GM18498 (cell line): ENCODE results near the gene PCK1.

Experiments used
- ATAC-seq: cut with Tn5 transposase; IDR thresholded peaks from one replicate; pipeline ENCODE4 v1.9.1; 2021; ENCODE audit warnings: mild to moderate bottlenecking, moderate library complexity; ENCODE audit not compliant: unreplicated experiment

The PCK1 gene

DNA sequence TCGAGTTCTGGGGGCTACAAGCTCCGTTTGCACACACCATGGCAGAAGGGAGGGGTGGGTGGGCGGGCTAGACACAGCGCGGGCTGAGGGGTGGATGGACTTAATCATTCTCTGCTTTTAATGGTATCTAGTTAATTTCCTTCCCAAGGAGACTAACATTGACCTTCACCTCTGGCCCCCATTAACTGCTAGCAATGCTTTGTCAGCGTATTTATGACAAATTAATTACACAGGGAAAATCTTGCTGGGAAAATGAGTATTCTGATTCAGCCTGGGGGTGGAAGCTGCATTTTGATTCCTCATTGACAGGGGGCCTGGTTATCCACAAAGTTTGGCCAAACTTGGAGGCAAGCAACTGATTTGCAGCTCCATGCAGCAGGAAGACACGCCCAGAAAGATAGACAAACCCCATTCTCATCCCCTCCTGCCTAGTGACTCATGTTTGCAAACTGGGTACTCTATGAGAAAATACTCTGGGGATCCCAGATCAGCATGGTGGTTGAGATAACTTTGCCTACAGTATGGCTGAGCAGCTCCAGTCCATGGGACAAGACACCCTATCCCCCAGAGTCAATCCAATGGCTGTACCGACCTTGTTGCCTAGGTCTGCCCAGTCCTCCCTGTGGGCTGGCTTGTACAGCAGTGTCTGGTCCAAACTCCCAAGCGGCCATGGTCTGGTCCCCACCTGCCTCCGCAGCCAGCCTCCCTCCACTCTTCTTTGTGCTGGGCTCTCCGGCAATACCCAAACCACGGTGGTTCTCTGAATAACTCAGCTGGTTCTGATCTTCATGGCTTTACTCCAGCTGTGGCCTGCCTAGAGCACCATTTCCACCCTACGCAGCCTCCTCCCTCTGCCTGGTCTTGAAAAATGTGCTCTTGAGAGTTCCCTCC is 39.7 kb downstream of the PCK1 start:
- no peak for ATAC-seq

- no peak for ATAC-seq
Measured at GRCh38 chr20:57601211-57601570, 40.3 kb downstream of the PCK1 start.

- ATAC-seq = no peak
Measured at GRCh38 chr20:57601737-57602136, 40.8 kb downstream of the PCK1 start.

DNA sequence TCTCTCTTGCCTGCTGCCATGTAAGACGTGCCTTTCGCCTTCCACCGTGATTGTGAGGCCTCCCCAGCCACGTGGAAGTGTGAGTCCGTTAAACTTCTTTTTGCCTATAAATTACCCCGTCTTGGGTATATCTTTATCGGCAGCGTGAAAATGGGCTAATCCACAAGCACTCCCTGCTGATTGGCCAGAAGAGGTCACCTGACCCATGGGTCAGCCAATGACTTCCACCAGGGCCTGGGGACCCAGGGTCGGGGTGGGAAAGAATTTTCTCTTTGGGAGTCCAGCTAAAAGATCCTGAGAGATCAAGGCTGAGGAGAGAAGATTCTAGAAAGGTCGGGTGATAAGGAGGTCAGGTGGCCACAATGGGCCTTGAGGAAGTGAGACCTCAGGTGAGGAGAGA is 42.2 kb downstream of the PCK1 start:
- no peak for ATAC-seq

DNA sequence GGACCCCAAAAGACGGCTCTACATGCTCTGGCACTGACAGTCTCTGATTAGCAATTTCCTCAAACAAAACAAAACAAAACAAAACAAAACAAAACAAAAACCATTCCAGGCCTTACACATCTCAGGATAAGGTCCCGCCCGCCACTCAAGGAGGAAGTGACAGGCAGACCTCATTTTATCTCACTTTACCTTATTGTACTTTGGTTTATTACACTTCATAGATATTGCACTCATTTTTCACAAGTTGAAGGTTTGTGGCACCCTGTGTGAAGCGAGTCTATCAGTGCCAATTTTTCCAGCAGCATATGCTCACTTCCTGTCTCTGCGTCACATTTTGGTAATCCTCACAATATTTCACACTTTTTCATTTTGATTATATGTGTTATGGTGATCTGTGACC is 44.1 kb downstream of the PCK1 start:
- ATAC-seq = no peak

DNA sequence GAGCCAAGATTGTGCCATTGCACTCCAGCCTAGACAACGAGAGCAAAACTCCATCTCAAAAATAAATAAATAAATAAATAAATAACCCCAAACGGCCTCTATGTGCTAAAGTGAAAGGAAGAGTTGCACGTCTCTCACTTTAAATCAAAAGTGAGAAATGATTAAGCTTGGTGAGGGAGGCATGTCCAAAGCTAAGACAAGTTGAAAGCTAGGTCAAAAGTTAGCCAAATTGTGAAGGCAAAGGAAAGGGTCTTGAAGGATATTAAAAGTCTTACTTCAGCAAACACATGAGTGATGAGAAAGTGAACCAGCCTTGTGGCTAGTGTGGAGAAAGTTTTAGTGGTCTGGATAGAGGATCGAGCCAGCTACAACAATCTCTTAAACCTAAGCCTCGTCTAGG is 45.0 kb downstream of the PCK1 start:
- ATAC-seq = no peak

DNA sequence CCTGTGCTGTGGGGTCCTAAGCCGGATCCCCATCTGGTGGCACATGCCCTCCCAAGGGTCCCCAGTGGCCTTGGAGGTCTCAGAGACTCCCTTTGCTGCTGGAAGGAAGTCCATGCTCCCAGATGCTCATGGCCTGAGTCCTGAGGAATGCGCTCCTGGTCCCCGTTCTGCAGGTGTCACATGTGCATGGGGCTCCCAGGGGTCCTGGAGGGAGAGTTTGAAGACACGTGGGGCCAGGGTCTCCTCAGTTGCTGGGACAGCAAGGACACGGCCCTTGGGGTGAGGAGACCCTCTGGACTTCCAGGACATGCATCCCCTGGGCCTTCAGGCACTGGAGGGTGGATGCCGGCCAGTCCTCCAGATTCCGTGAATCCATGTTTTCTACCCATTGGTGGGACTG is 47.6 kb downstream of the PCK1 start:
- ATAC-seq = no peak

DNA sequence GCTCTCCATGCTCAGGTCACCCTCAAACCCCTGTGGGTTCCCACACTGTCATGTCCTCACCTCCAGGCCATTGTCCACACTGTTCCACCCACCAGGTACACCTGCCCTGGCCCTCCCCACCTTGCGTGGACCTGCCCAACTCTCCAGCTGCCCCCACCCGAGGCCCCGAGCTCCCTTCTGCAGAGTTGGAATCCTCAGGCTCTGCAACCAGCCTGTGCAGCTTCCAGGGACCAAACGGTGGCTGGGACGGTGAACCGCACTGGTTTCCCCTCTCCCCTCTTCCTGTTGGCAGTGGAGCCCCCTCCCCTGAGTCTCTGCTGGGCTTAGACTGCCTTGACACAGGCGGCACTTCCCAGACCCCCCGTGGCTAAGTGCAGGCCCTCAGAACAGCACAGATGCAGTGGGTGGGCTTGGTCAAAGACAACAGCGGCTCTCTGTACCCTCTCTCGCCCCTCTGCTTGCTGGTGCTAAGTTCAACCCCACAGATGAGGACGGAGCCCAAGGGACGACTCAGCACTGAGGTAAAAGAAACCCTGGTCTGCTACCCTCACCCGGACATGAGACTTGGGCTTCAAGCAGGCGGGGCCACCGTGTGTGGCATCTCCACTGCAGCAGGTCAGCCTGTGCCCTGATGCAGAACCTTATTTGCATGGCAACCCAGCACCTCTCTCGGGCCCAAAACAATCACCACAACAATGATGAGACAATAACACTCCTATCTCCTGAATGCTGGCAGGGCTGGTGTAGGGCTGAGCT is 48.4 kb downstream of the PCK1 start:
- ATAC-seq = no peak

- no peak for ATAC-seq
Measured at GRCh38 chr20:57609842-57610167, 48.9 kb downstream of the PCK1 start.

- ATAC-seq = no peak
Measured at GRCh38 chr20:57610261-57610952, 49.5 kb downstream of the PCK1 start.

GRCh38 chr20:57611586-57612311 is 50.8 kb downstream of the PCK1 start:
- ATAC-seq = no peak

DNA sequence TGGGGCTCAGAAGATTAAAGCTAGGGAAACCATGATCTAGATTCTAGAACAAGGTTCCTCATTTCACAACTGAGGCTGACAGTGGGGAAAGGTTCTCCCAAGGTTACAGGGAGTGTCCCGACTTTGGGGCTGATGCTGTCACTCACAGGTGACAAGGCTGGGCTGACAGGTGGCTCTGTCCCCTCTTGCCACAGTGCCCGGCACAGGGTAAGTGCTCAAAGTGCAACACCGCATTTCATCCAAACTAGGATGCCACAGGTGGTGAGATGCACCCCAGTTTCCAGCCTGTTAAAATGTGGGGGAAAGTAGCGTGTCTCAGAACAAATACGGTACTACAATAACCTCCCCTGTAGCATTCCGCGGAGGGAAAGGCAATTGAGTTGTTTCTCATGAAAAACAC is 51.5 kb downstream of the PCK1 start:
- ATAC-seq = no peak

DNA sequence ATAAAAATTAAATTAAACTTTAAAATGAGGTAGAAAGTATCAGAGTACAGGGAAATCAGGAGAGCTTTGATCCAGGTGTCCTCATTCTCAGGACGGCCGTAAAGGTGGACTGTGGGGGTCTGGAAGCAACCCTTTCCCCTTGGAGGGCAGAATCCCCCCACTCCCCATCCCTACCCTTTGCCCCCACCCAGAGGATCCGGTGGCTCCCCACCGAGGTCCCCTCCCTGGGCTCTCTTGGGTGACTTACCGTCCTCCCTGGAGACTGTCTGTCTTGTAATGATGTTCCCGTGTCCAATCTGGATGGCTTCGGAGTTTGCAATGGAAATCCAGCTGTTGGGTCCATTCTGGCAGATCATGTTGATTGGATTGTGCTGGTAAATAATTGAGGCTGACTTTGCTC is 52.0 kb downstream of the PCK1 start:
- ATAC-seq = no peak

- ATAC-seq = no peak
Measured at GRCh38 chr20:57613481-57613921, 52.6 kb downstream of the PCK1 start.

GRCh38 chr20:57614490-57615444 is 53.9 kb downstream of the PCK1 start:
- no peak for ATAC-seq

DNA sequence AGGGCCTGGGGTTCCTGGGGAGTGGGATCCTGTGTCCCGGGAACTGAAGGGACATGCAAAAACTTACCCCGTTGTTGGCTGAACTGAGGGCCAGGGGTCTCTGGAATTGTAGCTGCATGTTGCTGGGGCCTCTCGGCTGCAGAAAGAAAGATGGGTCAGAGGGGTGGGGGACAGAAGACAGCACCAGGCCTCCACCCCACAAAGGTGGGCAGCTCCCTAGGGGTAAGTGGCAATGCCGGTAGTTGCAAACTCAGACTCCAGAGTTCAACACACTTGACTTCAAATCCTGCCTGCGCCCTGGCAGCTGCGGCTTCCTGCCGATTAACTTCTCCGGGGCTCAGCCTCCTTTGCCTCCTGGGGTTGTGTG is 54.5 kb downstream of the PCK1 start:
- ATAC-seq = no peak

DNA sequence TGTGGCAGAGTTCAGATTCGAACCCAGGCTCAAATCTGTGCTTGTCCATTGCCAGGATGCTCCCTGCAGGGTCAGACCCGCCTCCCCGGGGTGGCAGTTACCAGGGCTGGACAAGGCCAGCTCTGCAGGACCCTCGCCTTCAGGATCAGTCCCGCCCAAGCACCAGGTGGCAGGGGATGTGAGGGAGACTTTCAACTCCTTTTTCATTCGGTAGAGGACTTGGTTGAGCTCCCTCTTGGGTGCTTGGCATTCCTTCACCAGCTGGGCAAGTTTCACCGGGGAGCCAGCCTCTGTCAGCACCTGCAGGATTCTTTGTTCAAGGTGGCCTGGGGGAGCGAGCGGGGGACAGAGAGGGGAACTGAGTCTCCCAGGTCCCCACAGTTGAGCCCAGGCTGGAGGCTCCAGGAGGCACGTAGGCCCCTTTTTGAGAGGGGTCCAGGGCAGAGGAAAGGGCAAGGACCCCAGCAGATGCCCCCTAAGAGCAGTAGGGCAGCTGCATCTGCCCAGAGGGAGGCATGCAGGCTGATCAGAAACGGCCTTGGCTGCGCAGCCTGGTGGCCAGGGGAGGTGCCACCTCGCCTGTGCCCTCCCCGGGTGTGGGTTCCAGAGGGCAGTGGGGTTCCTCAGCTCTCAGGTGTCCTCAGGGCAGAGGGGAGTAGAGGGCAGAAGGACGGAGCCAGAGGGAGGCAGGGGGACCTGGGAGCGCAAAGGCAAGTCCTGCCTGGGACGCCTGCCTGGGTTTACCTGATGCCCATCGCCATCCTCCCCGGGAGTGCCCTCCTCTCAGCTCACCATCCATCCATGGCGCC is 55.4 kb downstream of the PCK1 start:
- ATAC-seq = no peak

DNA sequence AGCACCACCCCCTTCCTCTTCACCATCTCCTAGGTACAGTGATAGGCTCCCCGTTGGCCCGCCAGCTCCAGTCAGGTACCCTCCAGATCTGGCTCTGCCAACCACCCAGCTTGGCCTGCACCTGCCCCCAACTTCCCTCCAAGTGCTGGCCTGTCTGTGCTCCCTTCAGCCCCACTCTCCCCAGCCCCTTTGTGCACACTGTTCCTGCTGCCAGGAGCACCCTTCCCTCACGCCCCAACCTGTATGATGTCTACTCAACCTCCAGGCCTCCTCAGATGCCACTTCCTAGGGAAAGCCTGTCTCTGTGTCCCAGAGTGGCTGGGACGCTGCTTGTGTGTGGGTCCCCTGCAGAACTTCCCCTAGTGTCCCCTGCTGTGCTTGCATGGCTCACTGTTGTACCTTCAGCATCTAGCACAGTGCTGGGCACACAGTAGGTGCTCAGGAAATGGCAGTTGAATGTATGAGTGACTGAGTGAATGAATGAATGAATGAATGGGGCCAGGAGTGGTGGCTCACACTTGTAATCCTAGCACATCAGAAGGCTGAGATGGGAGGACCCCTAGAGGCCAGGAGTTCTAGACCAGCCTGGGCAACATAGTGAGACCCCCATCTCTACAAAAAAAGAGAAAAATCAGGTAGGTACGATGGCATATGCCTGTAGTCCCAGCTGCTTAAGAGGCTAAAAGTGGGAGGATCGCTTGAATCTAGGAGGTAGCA is 56.3 kb downstream of the PCK1 start:
- ATAC-seq = no peak
